Bronchial epithelial cell (primary cell): ENCODE measurements around the gene PHIP. TPM values are rescaled to one million over a fixed set of nuclear protein-coding genes. Genes with fewer than 3 reads are reported as not detected.
"Not testable (repeated sequence)": the region's sequence is repeated elsewhere in the genome, so short reads cannot be mapped to it uniquely, and the experiment has no call there.

Source experiments
- DNase-seq: peaks from one replicate; pipeline ENCODE4 v3.0.0-alpha.2; 2010; ENCODE audit warnings: low read depth
- FAIRE-seq: peaks from 2 replicates; lab custom pipeline; 2011; peaks lifted over from hg19 to GRCh38; lab: Jason Lieb, UNC
- H3K27me3 ChIP-seq: 2 replicates; pipeline ENCODE4 v1.5.1; 2011; ENCODE audit warnings: low read length; ENCODE audit not compliant: control insufficient read depth, insufficient read depth
- H3K36me3 ChIP-seq: 2 replicates; pipeline ENCODE4 v1.5.1; 2011; ENCODE audit warnings: low read length; ENCODE audit not compliant: control insufficient read depth, insufficient read depth
- H3K4me3 ChIP-seq: 2 replicates; pipeline ENCODE4 v1.5.1; 2011; ENCODE audit warnings: mild to moderate bottlenecking, low read depth, low read length, control low read depth
- total RNA-seq: library from RNA; depleted of rRNA; stranded (reverse); fragments of >200 nt; gene quantifications from 2 replicates; pipeline ENCODE4 v1.2.1, GENCODE V29; 2014
- TF ChIP-seq, protein P1 (sequence below): IDR thresholded peaks from 2 replicates; pipeline ENCODE4 v1.5.1; 2011; ENCODE audit warnings: mild to moderate bottlenecking, moderate library complexity, low read length, control low read depth, inconsistent platforms; ENCODE audit not compliant: insufficient read depth, severe bottlenecking

PHIP gene
- total RNA-seq, 1 donor from 2014 or later, result 13.2 TPM

DNA sequence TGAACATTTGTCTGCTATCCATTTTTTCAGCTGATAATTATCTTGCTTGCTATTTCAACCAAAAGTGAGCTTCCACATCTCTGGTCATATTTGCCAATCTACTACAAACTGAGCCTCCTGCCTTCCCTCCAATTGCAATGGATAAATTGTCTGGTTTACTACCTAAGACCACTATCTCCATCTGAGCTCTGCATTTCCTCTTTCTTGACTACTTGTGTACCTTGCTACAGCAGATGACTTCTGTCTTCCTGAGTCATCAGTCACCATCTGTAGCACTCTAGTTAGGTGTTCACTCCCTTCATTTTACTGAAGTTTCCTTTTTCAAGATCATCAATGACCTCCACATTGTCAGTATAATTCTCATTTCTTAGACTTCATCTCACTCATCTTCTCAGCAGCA is 33.5 kb upstream of the PHIP start:
- FAIRE-seq, result no peak
- TF ChIP-seq, protein P1, sequence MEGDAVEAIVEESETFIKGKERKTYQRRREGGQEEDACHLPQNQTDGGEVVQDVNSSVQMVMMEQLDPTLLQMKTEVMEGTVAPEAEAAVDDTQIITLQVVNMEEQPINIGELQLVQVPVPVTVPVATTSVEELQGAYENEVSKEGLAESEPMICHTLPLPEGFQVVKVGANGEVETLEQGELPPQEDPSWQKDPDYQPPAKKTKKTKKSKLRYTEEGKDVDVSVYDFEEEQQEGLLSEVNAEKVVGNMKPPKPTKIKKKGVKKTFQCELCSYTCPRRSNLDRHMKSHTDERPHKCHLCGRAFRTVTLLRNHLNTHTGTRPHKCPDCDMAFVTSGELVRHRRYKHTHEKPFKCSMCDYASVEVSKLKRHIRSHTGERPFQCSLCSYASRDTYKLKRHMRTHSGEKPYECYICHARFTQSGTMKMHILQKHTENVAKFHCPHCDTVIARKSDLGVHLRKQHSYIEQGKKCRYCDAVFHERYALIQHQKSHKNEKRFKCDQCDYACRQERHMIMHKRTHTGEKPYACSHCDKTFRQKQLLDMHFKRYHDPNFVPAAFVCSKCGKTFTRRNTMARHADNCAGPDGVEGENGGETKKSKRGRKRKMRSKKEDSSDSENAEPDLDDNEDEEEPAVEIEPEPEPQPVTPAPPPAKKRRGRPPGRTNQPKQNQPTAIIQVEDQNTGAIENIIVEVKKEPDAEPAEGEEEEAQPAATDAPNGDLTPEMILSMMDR, result no peak
- no peaks in the 10 kb centered on the region for H3K27me3 ChIP-seq
- no peak for DNase-seq
- H3K4me3 ChIP-seq, result no peak overlapping the region
- H3K36me3 ChIP-seq, result no peaks in the 10 kb centered on the region

DNA sequence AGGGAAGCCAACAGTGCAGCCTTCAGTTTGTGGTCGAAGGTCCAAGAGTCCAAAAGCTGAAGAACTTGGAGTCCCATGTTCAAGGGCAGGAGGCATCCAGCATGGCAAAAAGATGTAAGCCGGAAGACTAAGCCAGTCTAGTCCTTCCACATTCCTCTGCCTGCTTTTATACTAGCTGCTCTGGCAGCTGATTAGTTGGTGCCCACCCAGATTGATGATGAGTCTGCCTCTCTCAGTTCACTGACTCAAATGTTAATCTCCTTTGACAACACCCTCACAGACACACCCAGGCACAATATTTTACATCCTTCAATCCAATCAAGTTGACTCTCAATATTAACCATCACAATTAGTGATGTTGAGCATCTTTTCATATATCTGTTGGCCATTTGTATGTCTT is 23.1 kb upstream of the PHIP start:
- FAIRE-seq (no peak), DNase-seq (no peak)
- no peak overlapping the region for H3K4me3 ChIP-seq
- TF ChIP-seq, protein P1, result no peak
- no peaks in the 10 kb centered on the region for H3K27me3 ChIP-seq
- H3K36me3 ChIP-seq, result no peaks in the 10 kb centered on the region

DNA sequence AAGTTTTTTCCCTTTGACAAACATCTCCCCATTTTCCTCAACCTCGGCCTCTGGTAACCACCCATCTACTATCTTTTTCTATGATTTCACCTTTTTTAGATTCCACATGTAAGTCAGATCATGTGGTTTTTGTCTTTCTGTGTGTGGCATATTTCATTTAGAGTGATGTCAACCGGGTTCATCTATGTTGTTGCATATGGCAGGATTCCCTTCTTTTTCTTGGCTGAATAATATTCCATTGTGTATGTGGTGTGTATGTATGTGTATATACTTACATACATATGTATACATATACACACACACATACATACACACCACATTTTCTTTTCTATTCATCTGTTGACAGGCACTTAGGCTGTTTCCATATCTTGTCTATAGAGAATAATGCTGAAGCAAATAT is 22.2 kb upstream of the PHIP start:
- DNase-seq (no peak), FAIRE-seq (no peak)
- Histone ChIP-seq H3K36me3 (no peaks in the 10 kb centered on the region), H3K27me3 (no peaks in the 10 kb centered on the region), H3K4me3 (no peak overlapping the region)
- TF ChIP-seq, protein P1, result no peak

DNA sequence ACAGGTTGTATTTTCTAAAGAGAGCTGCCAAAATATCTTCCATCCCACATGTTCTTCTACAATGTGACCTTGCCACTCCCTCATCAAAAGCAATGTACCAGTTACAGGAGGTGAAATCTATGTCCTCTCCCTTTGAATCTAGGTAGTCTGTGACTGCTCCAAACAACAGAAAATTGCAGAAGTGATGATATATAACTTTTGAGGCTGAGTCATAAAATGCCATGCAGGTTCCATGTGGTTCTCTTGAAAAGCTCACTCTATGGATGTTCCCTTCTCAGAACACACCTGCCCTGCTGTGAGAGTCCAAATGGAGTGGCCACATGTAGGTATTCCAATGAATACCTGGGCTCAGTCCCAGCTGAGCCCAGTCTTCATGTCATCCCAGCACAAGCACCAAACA is 16.9 kb upstream of the PHIP start:
- TF ChIP-seq, protein P1, result no peak
- Histone ChIP-seq H3K36me3 (no peaks in the 10 kb centered on the region), H3K27me3 (no peaks in the 10 kb centered on the region), H3K4me3 (no peak overlapping the region)
- DNase-seq (no peak), FAIRE-seq (no peak)

DNA sequence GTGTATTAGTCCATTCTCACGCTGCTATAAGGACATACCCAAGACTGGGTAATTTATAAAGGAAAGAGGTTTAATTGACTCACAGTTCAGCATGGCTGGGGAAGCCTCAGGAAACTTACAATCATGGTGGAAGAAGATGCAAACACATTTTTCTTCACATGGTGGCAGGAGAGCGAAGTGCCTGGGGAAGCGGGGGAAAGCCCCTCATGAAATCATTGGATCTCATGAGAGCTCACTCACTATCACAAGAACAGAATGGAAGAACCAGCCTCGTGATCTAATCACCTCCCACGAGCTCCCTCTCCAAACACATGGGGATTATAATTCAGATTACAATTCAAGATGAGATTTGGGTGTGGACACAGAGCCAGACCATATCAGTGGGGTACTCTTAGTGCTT is 13.7 kb upstream of the PHIP start:
- H3K36me3 ChIP-seq, FAIRE-seq, H3K4me3 ChIP-seq, DNase-seq, H3K27me3 ChIP-seq: not testable (repeated sequence)

DNA sequence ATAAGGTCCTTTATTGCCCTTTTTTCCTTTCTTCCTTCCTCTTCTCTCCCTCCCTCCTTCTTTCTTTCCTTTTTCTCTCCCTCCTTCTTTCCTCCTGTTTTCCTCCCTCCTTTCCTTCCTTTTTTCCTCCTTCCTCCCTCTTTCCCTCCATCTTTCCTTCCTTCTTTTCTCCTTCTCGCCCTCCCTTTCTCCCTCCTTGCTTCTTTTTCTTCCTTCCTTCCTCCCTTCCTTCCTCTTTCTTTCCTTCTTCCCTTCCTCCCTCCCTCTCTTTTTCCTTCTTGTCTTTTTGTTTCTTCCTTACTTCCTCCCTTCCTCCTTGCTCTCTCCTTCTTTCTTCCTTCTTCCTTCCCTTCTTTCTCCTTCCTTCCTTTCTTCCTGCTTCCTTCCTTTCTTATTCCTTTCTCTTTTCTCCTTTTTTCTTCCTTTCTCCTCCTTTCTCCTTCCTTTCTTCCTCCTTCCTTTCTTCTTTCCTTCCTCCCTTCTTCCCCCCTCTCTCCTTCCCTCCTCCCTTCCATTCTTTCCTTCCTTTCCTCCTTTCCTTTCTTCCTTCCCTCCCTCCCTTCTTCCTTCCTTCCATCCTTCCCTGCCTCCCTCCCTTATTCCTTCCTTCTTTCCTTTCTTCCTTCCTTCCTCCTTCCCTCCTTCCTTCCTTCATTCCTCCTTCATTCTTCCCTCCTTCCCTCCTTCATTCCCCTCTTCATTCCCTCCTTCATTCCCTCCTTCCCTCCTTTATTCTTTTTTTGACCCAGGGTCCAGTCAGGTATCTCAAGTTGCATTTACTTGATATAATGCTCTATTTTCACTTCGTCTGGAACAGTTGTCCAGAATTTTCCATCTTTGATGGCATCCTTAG is 11.7 kb upstream of the PHIP start:
- TF ChIP-seq, protein P1, result no peak
- Histone ChIP-seq H3K27me3 (no peaks in the 10 kb centered on the region), H3K4me3 (no peak overlapping the region), H3K36me3 (no peaks in the 10 kb centered on the region)
- no peak for DNase-seq
- FAIRE-seq, result no peak
